Left forelimb (tissue), 1 donor: Measurements from ENCODE around the gene IL36B.

Experiments used
- DNase-seq: peaks from one replicate; pipeline ENCODE4 v3.0.0-alpha.2; 2018; ENCODE audit warnings: low spot score

The IL36B gene

DNA sequence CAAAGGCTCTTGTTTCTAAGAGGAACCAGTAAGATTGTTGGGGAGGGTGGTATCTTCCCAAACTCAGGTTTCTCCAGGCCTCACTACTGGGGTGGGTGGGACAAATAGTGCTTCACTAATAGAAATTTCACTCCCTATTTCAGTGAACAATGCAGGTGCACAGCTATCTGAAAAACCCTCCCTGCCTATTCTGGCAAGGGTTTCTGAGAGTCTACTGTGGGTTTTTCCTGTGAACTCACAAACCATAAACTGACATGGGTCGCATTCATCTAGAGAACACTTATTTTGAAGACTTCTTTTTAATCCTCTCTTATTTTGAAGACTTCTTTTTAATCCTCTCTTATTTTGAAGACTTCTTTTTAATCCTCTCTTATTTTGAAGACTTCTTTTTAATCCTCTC is 43.0 kb downstream of the IL36B start:
- DNase-seq: no peak

DNA sequence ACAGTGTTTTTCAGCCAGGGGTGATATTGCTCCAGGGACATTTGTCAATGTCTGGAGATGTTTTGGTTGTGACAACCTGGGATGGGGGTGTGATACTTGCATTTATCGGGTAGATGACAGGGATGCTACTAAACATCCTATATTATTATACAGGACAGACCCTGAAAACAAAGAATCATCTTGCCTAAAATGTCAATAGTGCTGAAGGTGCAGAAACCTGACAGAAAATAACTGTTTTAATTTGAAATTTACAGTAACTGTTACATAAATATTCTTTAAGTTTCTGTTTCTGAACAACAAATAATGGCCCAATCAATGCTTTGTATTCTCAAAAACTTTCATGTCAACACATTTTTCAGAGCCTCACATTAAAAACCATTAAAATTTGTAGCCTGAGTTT is 45.4 kb downstream of the IL36B start:
- DNase-seq: no peak

DNA sequence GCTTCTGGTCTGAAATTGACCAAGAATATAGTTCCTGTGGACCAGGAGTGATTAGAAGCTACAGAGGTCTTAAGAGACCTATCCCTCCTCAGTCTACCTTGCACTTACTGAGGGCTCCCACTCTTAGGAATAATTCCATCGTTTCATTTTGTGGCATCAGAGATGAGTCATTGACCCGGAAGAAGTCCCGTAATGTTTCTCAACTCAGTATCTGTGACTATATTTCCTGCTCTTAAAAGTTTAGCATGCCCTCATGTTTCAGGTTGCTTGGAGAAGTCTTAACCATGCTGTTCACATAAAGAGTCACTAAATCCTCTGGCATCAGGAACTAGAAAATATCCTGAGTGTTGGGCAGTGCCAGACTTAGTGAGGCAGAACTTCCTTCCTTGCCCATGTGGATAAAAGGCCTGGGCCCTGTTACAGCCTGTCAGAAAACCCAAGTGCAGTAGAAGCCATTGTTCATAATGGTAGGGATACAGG is 47.6 kb downstream of the IL36B start, which contains the start of gene IL36A:
TSS of gene IL36A (plus strand) at position 430 of the 480 bp plus-strand sequence. CDS start 413 bp downstream, outside the sequence.
- no peak for DNase-seq

DNA sequence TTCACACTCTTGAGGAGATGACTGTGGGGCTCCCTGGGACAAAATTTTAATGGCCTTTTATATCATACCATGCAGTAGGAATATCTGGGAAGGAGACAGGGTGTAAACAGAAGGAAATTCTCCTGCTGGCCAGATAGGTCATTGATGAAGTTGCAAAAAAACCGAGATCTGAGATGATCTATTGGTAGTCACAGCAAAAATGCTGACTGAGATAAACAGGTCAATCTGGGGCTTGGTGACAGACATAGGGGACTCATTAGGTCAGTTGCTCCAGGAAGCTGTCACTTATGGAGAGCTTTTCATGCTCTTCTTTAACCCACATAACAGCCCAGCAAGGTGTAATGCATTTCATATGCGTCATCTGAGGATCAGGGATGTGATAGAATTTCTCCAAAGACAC is 50.0 kb downstream of the IL36B start:
- DNase-seq: no peak

DNA sequence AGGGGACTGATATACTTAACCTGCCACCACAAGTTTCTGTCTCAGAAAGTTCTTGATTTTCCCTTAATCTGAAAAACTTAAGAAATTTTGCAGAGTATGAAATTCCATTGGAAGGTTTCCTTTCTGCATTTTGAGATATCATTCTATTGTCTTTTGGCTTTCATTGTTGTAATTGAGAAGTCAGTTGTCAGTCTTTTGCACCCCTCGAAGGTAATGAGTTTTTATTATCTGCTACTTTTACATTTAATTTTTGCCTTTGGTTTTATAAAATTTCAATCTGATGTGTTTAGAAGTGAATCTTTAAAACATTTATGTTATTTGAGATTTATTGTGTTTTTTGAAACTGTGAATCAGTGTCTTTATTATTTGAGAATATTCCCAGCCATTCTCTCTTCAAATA is 52.2 kb downstream of the IL36B start:
- DNase-seq: no peak

DNA sequence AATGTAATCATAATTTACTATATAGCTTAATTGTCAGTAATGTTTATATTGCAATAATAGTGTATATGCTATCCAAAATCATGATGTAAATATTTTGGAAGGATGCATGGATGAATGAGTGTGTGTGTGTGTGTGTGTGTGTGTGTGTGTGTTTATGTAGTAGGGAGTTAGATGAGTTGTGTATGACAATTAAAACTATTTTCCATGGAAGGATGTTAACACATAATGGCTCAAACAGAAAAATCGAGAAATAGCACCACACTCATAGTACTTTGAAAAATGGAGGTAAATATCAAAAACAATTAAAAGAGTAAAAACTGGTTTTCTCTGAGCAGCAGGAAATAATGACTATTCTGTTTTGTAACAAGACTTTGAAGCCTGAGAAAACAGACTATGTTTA is 55.5 kb downstream of the IL36B start:
- DNase-seq: no peak

DNA sequence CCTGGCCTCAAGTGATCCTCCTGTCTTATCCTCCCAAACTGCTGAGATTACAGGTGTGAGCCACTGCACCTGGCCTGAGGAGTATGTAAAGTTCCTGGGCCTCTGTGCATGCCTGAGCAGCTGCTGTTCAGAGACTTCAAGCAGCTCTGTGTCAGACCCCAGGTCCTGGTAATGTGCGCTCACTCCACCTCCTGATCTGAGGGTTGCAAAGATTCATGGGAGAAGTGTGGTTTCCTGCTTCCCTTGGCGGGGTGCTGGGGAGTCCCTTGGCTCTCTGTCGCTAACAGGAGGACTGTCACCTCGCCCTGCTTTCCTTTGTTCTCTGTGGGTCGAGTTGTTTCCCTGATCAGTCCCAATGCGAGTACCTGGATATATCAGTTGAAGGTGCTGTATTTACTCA is 56.0 kb downstream of the IL36B start:
- DNase-seq: no peak

DNA sequence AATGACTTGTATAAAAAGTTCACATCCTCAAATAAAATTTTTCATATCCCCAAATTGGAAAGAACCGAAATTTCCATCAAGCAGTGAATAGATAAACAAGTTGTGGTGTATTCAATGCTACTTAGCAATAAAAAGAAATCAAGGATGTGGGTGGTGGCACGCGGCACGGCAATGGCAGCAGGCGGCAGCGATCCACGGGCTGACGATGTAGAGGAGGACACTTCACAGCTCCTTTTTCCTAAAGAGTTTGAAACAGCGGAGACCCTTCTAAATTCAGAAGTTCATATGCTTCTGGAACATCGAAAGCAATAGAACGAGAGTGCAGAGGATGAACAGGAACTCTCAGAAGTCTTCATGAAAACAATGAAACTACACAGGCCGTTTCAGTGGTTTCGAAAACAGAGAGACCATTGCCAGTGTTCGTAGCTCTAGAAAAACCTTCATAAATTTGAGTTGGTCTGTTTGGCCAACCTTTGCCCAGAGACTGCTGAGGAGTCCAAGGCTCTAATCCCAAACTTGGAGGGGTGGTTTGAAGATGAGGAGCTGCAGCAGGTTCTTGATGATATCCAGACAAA is 57.2 kb downstream of the IL36B start:
- no peak for DNase-seq

DNA sequence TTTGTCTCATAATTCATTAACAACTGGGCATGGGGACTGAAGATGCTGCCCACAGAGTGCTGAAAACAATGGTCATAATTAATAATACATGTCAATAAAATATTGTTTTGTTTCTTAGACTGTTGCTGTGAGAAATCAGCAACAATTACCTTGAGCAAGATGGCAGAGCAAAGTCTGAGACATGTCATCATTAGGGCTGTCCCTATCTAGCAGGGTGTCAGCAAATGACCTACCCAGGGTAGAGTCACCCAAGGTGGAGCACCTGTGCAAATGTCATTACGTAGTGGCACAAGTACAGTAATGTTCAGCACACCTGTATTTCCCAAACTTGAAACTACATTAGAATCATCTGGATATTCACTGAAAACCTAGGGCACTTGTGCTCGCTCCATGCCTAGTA is 58.0 kb downstream of the IL36B start:
- DNase-seq: no peak

DNA sequence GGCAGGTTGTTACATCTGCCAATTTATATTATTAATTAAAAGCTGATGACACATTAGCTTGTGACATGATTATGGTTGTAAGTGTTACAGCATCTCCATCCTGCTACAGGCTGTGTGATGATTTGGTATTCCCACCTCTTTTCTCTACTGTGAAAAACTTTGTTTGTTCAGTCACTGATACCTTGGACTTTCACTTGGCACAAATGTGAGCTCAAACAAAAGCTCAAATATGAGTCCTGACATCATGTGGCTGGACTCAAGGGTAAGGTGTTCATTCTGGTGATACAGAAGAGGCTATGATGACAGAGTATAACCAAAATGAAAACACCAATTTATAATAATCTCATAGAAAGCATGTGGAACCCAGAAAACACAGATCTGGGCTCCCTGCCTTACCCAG is 58.8 kb downstream of the IL36B start:
- no peak for DNase-seq

DNA sequence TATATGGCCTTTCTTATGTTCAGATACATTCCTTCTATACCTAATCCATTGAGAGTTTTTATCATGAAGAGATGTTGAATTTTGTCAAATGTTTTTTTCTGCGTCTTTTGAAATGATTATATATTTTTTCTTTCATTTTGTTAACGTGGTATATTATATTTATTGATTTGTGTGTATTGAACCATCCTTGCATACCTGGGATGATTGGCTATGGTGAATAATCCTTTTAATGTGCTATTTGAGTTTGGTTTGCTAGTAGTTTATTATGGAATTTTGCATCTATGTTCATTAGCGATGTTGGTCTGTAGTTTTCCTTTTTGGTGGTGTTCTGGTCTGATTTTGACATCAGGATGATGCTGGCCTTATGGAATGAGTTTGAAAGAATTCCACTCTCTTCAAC is 63.1 kb downstream of the IL36B start:
- DNase-seq: no peak

DNA sequence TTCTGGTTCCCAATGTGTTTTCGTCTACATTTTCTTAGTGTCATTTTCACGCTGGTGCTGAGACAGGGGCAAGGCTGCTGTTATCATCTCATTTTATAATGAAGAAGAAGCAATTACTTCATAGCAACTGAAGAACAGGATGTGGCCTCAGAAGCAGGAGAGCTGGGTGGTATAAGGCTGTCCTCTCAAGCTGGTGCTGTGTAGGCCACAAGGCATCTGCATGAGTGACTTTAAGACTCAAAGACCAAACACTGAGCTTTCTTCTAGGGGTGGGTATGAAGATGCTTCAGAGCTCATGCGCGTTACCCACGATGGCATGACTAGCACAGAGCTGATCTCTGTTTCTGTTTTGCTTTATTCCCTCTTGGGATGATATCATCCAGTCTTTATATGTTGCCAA is 67.6 kb downstream of the IL36B start:
- DNase-seq: no peak

DNA sequence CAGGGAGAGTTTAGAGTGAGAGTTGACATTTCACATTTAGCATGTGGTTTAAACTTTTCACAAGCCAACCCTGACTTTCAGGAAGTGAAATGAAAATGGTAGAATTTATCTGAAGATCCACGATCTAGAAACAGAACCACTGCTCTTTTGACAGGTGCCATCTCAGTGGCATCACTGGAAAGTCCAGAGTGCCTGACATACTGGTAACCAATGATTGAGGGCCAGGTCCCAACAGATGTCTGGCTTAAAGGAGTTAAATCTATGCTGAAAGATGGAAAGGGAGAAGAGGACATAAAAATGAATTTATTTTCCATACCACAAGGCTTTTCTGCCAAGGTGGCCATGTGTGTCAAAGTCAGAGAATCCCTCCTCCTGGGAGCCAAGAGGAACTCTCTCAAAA is 72.1 kb downstream of the IL36B start:
- DNase-seq: no peak

DNA sequence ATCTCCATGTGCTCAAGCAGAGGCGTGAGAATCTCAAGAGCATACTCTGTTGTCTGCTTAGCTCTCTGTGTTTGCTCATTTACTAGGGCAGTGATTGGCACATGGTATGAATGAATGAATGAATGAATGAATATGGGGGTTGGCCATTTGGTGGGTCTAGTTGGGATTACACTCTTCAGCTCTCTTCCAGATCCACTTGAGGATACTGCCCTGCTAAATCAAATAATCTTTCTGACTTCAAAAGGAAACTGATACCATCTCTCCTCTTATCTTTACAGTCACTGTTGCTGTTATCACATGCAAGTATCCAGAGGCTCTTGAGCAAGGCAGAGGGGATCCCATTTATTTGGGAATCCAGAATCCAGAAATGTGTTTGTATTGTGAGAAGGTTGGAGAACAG is 72.9 kb downstream of the IL36B start:
- DNase-seq: no peak

DNA sequence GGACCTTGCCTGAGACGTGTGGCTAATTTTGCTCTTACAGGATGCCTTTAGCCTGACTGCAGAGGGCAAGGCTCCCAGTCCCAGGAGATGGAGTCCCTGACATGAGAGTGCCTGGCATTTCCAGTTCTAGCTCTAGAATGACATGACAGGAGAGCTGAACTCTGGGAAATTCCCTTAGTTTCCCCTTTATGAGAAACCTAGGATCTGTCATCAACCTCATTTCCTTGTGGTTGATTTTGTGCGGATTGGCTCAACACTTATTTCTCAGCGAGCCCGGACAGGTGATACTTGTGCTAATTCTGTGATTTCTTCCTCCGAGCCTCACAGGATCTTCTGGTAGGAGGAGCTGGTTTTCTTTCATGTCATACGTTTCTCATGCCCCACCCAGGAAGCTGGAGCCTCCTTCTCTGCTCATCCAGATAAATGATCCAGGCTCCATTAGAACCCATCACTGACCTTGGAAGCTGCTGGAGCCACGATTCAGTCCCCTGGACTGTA is 75.1 kb downstream of the IL36B start, which contains the start of gene IL36G:
TSS of gene IL36G (plus strand) at position 448 of the 498 bp plus-strand sequence. CDS start 633 bp downstream, outside the sequence.
- DNase-seq: no peak
